Fibroblast of skin of back (primary cell): ENCODE results near the gene FBXO7.

Experiments
- DNase-seq: peaks from one replicate; pipeline ENCODE4 v3.0.0-alpha.2; 2013

The FBXO7 gene

DNA sequence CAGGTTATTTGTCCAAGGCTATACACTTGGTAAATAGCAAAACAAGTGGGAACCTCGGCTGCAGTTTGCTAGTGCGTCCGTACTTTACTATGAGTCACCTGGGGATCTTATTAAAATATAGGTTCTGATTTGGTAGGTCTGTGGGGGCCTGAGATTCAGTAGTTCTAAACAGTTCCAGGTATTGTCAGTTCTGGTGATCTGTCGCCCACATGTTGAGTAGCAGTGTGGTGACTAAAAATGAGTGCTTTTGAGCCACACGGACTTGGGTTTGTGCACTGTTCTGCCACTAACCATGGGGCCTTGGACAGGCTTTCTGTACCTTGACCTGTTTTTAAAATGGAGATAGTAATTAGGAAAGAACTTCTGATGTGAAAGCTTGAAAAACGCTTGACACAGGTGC is 15.7 kb downstream of the FBXO7 start:
- no peak for DNase-seq

DNA sequence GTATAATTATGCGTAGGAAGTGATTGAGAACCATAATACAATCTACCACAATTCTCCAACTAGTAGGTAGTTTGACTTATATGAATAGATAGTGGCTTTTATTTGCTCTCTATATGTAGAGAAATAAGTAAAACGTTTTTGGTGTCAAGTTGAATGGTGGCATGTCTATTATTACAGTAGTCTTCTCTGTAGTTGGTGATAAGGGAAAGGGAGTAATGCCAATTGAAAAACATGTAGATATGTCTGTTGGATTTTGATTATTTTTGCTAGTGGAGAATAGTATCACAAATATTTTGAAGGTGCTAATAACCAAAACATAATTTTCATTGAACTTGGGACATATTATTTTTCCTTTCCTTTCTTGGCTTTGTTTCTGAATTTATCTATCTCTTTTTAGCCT is 17.5 kb downstream of the FBXO7 start:
- no peak for DNase-seq

DNA sequence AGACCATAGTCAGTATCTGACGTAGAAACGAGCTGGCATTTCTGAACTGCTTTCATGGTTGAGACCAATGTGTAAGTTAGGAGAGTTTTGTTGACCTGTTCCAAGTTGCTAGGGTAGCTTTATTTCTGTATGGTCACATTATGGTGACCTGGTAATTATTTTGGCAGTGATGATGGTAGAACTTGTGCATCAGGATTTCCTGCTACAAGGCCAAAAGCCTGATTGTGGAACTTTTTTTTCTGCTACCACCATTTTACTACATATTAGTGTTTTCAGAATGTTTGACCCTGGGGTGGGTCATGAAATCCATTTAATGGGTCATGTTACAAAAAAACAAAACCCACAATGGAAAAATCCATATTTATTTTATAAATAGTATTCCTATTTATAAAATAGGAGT is 18.9 kb downstream of the FBXO7 start:
- DNase-seq, result no peak

DNA sequence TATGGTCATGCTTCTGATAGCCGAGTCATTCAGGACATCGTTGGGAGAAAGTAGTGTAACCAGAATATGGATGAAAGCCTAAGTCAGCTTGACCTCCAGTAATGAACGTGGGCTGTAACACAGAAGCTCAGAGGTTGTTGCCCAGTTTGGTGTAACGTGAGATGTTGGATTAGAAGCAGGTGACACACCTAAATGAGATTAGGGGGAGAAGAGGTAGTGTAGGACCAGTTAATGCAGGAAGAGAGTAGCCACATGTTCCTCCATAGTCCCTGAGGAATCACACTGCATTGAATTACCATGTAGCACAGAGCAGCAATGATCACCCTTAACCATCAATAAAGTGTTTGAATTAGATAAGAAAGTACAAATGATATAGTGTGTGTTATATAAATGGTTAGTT is 20.4 kb downstream of the FBXO7 start:
- DNase-seq, result no peak

DNA sequence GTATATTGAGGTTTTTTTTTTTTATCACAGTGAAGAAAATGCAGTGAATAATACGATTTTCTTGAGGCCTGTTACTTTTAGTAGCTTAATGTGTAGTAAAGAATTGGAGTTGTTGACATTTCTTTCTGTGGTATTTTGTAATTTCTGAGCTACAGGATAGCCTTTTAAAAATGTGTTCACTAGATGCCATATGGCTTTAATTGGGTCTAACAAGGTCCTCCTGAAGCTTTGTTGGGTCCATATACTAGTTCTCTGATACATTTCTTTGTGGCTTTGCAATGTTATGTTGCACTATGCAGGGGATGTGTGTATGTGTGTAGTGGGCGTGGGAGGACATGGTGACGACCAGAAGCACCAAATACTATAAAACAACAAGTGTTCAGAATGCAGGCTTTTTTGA is 25.1 kb downstream of the FBXO7 start:
- DNase-seq, result no peak

DNA sequence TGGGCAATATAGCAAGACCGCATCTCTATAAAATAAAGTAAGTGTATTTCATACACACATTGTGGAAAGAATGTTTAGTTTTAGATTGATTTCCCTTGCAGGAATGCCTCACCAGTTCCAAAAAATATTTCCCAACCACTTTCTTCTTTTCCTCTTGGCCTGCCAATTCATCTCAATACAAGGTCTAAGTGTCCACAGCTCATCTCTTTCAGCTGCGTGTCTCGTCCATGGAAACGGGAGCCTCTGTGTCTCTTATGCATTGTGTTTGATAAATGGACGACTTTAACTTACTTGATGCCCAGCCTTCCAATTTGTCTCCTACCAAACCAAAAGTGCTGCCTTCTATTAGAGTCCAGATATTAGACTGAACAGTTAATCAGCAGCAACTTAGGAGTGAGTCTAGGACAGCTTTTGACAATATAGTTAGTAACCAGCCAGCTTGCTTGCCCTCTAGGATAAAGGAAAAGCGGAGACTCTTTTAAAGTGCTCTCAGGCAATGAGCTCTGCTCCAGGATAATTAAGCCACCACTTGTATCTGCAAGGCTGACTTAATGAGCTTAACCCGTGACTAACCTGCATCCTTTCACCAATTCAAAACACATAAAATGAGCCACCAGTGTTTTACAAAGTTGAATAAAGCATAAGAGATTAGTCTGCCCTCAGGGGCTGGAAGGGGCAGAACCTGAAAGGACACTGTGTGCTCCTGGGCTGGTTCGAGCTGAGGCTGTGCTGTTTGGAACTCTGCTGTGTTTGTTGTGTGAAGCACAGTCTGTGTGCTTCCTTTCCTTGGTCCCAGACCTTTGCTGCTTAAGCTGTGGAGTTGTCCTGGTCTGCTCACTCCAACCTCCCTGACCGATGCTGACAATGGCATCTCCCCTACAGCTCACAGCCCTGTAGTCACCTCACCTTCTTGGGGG is 27.5 kb downstream of the FBXO7 start:
- no peak for DNase-seq

DNA sequence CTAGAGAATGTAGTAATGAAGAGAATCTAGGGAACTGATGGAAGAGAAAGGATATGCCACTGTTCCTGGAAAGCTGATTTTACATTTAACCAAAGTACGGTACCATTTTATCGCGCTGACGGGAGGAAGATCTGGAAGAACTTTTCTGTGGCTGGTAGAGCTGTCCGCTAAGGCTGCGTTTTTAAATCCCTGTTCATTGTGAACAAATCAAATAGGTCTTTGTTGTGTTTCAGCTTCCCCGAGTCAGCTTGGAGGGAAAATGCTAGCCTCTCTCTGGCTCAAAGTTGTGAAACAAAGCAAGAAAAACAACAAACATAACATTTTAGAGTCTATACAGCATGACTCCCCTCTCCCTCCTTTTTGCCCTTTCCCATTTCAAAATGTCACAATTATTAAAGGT is 34.4 kb downstream of the FBXO7 start:
- DNase-seq, result no peak

DNA sequence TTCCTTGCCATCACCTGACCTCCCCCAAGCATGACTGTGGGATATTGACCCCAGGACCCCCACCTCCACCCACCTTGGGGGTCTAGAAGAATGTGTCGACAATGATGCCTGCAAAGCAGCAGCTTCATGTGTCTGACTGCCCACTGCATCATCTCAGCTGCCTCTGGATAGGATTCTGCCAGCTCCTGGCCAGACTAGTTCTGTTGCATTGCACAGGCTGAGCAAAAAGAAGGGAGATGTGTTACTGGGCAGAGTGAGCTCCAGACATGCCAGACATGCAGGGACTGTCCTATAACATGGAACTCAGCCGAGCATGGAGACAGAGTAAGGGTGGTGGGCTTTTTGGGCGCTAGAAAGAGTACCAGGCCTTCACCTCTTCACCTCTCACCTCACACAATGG is 36.7 kb downstream of the FBXO7 start:
- no peak for DNase-seq

DNA sequence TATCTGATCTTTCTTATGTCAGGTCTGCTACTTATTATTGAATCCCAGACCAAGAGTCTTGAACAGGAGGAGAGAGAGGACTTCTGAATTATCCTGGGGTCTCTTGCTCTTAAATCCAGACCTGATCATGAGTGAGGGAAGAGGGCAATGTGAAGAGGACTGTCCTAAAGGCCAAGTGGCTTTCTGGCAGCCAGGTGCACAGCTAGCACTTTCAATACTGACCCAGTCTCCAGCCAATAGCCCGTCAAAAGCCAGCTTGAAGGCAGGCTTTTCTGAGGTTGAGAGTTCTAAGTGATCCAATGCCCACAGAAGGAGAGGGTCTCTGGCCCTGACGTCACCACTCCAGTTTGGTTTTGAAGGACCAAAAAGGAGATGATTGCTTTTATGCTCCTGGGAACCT is 37.2 kb downstream of the FBXO7 start:
- no peak for DNase-seq

DNA sequence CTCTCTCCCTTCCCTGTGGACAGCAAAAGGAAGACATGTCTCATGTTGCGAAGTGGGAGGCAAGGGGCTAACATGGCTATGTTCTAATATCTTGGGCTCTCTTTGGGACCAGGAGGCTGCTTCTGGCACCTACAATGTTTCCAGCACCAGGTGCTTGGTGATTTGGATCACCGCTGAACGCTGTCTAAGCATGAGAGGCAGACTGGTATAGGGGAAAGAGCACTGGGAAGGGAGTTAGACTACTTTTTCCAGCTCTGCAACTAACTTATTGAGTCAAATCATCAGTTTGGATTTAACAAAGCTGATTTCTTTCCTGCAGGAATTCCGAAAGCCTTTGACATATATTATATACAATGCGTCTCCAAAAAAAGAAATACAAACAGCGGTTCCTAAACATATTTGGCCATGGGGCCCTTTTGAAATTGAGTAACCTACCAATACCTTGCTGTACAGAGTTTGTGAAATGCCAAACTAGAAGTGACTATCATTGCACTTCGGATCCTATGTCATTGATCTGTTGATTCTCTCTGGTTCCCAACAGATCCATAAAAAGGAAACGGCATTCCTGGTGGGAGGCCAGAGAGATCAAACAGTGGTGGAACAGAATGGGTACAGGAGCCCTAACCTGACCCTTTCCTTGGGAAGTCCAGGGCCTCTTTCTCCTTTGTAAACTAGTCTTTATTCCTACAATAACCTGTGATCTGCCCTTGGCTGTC is 37.8 kb downstream of the FBXO7 start:
- no peak for DNase-seq

DNA sequence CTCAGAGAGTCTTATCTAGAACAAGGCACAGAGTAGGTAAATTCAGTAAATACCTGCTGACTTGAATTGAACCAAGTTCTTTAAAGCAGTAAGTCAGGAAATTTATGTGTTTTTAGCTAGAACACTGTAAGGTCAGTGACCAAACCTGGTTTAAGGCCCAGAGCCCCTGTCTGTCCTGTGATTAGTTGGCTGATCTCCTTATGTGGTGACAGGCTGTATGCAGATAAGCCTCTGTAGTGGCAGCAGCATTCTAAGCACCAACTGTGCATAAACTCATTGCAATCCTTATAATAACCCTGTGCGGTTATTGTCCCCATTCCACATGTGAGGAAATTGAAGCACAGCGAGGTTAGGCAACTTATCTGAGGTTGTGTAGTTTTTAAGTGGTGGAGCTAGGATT is 40.5 kb downstream of the FBXO7 start:
- no peak for DNase-seq

DNA sequence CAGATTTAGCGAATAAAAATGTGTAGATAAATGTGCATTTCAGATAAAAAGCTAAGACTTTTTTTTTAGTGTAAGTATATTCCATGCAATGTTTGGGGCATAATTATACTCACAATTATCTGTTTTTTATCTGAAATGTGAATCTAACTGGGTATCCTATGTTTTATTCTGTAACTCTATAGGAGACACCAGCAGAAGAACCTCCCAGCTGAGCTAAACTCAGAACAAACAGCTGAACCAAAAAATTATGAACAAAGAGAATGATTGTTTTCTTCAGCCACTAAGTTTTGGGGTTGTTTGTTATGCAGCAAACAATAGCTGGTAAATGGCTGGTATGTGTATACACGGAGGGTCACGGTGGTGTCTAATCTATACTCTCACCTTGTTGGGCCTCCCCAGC is 42.9 kb downstream of the FBXO7 start:
- no peak for DNase-seq

DNA sequence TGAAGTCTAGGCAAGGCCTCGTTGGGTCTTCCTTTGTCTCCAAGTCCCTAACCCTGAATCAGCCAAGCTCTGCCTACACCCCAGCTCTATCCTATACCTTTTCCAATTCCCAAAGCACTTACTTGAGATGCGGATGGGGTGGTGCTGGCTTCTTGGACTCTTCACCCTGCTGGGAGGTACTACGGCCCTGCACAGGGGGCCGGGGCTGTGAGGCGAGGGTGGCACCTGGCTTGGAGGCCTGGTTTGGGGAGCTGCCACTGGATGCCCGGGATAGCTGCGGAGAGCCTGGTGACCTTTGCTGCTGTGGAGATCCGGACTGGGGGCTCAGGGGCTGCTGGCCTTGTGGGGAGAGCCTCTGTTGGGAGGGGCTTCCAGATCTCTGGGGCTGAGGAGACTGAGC is 43.3 kb downstream of the FBXO7 start:
- DNase-seq, result no peak

DNA sequence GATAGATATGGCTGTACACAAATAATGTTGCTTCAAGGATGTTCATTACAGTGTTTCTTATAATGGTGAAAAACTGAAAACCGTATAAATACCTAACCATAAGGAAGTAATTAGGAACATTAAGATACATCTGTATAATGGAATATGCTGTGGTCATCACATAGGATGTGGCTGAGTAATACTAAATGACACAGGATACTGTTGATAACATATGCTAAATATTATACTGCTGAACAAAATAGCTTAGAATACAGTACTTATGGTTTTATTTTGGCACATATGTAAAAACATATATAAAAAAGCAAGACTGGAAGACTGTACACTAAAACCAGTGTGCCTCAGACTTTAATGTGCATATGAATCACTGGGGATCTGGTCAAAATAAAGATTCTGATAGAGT is 43.8 kb downstream of the FBXO7 start:
- peak; percentile 22 for DNase-seq

DNA sequence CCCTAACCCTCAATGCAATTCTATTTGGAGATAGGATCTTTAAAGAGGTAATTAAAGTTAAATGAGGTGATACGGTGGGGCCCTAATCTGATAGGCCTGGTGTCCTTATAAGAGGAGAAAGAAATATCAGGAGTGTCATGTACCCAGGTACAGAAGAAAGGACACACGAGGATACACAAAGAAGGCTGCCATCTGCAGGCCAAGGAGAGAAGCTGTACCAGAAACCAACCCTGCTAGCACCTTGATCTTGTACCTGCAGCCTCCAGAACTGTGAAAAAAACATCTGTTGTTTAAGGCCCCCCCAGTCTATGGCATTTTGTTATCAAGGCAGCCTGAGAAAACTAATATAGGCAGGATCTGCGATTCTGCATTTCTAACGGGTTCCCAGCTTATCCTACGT is 44.2 kb downstream of the FBXO7 start:
- DNase-seq, result no peak

DNA sequence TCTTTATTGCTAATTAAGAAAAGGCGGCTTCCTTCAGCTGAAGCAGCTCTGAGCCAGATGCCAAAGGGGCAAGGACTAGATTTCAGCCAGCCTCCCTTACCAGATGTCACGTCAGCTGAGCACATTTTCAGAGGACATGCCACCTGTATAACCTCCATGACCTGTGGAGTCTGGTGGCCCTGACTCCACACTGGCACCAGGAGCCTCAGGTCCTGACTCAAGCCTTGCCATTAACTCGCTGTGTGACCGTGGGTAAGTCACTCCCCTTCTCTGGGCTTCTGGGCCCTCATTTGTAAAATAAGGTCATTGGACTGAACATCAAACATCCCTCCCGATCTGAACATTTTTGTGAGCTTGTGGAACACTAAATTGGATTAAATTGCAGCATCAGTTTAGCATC is 46.0 kb downstream of the FBXO7 start:
- DNase-seq, result no peak

DNA sequence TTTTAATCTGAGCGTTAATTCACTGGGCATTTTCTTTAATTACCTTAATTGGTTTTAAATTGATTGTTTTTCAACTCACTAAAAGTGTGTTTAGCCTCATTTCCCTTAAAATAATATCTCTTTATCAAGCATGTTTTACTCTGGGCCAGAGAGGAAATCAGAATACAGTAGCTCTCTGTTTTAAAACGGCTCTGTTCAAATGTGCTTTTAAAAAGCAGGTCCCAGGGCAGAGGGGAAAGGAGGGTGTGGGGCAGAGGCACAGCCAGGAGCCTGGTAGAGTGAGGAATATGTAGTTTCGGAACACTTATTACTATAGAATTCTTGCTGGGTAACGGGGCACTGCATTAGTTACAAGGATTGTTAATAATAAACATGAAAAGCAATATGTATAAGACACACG is 47.6 kb downstream of the FBXO7 start:
- DNase-seq, result no peak

DNA sequence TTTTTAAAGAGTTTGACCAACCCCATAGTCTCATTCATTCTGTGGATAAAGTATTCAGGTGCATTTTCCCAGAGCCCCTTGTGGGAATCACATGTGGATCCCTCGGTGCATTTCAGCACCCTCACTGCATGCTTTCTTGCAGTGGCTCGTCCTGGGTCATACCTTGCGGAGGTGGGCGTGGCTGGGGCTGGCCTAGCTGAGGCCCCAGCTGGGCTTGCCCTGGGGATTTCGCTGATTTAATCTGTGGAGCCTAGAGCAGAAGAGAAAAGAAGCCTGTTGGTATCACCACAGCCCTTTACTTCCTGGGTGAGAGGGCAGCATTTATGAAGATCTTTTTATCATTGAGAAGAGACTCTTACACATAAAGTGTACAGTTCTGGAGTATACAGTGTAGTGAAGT is 53.1 kb downstream of the FBXO7 start:
- DNase-seq, result no peak

DNA sequence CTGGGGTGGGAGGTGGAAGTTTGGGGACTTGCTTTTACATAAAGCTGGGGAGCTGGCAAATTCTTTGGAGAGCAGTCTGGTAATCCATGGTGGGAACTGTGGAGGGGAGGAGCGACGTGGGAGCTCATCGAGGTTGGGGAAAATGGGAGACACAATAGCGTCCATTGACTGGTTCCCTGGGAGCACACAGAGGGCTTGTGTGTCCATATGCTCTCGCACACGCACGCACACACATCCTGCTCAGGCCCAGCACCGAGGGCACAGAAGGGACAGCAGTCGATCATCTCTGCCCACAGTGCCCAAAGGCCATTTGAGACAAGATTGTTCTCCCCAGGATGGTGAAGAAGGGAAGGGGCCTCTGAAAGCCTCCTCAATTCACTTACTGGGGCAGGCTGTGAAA is 53.7 kb downstream of the FBXO7 start:
- no peak for DNase-seq

DNA sequence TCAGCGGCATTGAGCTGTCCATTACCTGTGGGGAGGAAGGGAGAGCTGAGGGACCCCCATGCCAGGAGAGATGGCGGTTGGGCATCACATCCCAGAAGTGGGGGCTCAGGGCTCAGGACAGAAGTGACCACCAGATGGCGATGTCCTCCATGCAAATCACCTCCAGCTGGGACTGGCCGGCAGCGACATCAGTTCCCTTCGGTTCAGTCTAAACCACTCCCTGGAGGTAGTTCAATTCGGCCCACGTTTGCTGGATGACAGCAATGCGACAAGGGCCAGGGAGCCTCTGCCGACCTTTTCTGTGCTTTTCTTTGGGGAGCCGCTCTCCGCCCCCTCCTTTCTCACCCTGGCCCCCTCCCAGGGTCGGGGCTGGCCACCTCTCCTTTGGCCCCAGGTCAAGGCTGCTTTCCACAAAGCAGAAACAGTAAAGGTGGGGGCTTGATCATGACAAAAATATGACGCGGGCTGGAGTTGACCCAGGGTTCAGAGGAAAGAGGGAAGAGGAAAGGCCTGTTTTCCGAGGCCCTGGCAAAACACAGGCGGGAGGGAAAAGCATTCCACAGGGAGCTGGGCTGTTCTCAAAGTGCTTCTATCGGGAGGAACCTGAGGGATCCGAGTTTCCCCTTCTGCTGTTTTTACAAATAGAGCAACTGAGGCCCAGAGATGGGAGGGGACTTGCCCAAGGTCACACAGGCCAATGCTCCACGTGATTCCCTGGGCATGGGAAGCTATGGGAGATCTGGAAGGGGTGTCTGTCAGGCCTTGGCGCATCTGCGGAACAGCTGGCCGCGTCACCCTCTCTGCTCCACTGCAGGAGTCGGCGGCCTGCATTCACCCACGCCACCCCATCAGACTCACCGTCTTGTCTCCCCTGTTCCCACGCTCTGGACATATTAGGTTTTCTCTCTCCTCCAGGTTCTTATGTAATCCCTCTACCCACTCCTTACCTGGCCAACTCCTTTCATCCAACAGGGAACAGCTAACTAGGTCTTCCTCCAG is 54.7 kb downstream of the FBXO7 start:
- peak; percentile 74 for DNase-seq

DNA sequence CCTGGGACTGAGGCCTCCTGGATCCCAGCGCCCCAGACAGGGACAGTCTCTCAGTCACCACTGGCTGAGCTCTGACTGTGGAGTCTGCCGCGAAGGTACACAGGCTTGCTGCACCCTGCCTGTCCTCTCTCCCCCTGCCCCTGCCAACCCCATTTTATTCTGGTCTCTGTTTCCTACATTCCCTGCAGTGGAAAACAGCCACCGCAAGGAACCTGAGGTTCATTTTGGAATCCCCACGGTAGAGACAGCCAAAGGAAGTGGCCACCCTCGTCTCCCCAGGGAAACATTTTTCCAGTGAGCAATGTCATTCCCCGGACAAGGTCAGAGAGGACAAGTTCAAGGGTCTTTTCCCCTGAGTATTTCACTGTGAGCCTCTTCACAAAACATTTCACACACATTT is 56.6 kb downstream of the FBXO7 start:
- peak; percentile 33 for DNase-seq

DNA sequence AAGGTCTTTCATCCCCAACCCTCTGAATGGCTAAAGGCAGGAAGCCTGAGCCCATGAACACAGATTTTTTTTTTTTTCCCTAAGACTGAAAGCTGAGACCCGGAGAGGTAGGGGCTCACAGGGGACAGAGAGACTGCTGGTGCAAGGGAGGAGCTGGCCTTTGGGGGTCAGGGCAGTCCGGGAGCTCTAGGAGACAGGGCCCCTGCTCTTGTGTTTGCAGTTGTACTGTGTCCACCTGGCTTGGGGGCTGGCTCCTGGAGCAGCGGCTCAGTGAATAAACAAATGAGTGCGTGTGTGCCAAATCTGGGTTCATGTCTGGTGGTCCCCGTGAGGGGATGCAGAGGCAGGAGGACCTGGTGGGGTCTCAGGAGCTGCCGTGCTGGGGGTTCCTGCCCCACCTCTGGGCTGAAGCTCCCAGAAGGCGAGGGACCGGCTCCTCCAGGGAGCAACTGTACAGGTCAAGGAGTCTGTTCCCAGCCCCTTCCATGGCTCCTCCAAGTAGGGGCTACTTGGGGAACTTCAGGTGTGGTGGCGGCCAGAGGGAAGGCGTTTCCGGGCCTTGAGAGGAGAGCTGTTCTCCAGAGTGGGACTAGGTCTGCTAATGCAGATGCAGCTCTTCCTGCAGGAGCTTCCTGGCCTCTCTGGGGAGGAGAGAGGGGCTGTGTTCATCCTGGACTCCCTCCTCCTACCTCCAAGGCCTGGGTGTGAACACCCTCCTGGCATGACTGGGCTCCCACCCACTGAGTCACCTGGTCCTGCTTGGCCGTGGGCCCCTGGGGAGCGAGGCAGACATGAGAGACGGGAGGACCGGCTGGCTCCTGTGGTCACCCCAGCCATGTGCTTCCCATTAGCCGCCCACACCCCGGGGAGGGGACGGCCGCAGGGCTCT is 57.6 kb downstream of the FBXO7 start:
- peak; percentile 92 for DNase-seq
